T-cell (primary cell): ENCODE data around the gene SPAG9. TPM values are rescaled to one million over a fixed set of nuclear protein-coding genes. Genes with fewer than 3 reads are reported as not detected.

Experiments
- ATAC-seq, 4 experiments: fragments of 200-7000 bp in 3 of 4; fragments of 150-1000 bp in 1 of 4; cut with Tn5 transposase; replicated peaks in 1 of 4; 1 replicate in 3 of 4; 2 replicates in 1 of 4; pipeline ENCODE4 v1.10.0; 2021; ENCODE audit warnings: moderate library complexity in 3 of 4, mild to moderate bottlenecking in 2 of 4, moderate number of reproducible peaks in 1 of 4
- CTCF ChIA-PET, 2 donors: fragments of 300-600 bp; sonication (Branson Sonifier 250); formaldehyde crosslinking; loops; one replicate each; lab custom pipeline; 2022; ENCODE audit warnings: antibody characterized with exemption in 2 of 2; lab: Charles Lee
- POLR2A ChIA-PET, 2 donors: fragments of 300-600 bp; sonication (Branson Sonifier 250); formaldehyde crosslinking; loops; one replicate each; lab custom pipeline; 2022; ENCODE audit warnings: antibody characterized with exemption in 2 of 2; lab: Charles Lee
- DNase-seq, 35 experiments: peaks; one replicate each; pipeline versions ENCODE4 v3.0.0 to v3.0.0-alpha.2; 2013 to 2023
- H3K27ac ChIP-seq: one replicate; pipeline ENCODE4 v1.5.1; 2013; ENCODE audit warnings: low read length
- H3K27me3 ChIP-seq, 2 experiments: replicated peaks in 1 of 2; 1 replicate in 1 of 2; 2 replicates in 1 of 2; pipeline versions ENCODE4 v1.6.1 to v1.7.0; 2013; ENCODE audit warnings: low read length in 1 of 2, mixed read lengths in 1 of 2; ENCODE audit not compliant: control insufficient read depth in 2 of 2, insufficient read depth in 2 of 2; ENCODE audit errors: extremely low read depth in 1 of 2
- H3K36me3 ChIP-seq, 2 donors: 1 replicate in 1 of 2; 2 replicates in 1 of 2; pipeline versions ENCODE4 v1.6.1 to v1.7.0; 2013; ENCODE audit warnings: low read length in 1 of 2; ENCODE audit not compliant: control insufficient read depth in 2 of 2, insufficient read depth in 1 of 2; ENCODE audit errors: extremely low read depth in 1 of 2
- H3K4me1 ChIP-seq, 2 experiments: 1 replicate in 1 of 2; 2 replicates in 1 of 2; pipeline versions ENCODE4 v1.6.1 to v1.7.0; 2013; ENCODE audit warnings: low read length in 2 of 2, mixed read lengths in 1 of 2; ENCODE audit not compliant: insufficient read depth in 2 of 2, control insufficient read depth in 1 of 2; ENCODE audit errors: extremely low read depth in 1 of 2
- H3K4me3 ChIP-seq, 2 donors: 1 replicate in 1 of 2; 2 replicates in 1 of 2; pipeline versions ENCODE4 v1.5.1 to v1.7.0; 2013; ENCODE audit warnings: mild to moderate bottlenecking in 2 of 2, low read length in 1 of 2, moderate library complexity in 1 of 2; ENCODE audit not compliant: control insufficient read depth in 1 of 2; ENCODE audit errors: extremely low read depth in 1 of 2
- H3K9me3 ChIP-seq: 2 replicates; pipeline ENCODE4 v1.7.0; 2013
- H3K27ac Mint-ChIP-seq, 2 donors: one replicate each; pipeline ENCODE4 v1.8.0; 2020 to 2021; ENCODE audit warnings: mild to moderate bottlenecking in 2 of 2, mixed read lengths in 2 of 2
- H3K27me3 Mint-ChIP-seq, 2 donors: one replicate each; pipeline ENCODE4 v1.8.0; 2021 to 2022; ENCODE audit warnings: mixed read lengths in 2 of 2
- H3K36me3 Mint-ChIP-seq: one replicate; pipeline ENCODE4 v1.8.0; 2021; ENCODE audit warnings: mixed read lengths
- H3K4me1 Mint-ChIP-seq, 3 donors: one replicate each; pipeline ENCODE4 v1.8.0; 2020 to 2022; ENCODE audit warnings: mixed read lengths in 3 of 3, mild to moderate bottlenecking in 1 of 3
- H3K4me3 Mint-ChIP-seq, 3 donors: one replicate each; pipeline ENCODE4 v1.8.0; 2020 to 2022; ENCODE audit warnings: mild to moderate bottlenecking in 3 of 3, mixed read lengths in 3 of 3, moderate library complexity in 3 of 3
- H3K9me3 Mint-ChIP-seq, 3 donors: one replicate each; pipeline ENCODE4 v1.8.0; 2020 to 2022; ENCODE audit warnings: mixed read lengths in 3 of 3
- WGBS: methylation state at CpG from one replicate; pipeline ENCODE4 v1.1.5; 2013; ENCODE audit warnings: missing lambda C conversion rate; ENCODE audit not compliant: insufficient coverage; 5-methylcytosine and 5-hydroxymethylcytosine counted together
- total RNA-seq, 35 experiments: library from RNA in 6 of 35; stranded (reverse) in 6 of 35; fragments of 120-200 nt in 1 of 35; gene quantifications; one replicate each; pipeline versions ENCODE4 v1.2.1 to v1.2.4 and lab custom pipeline; 2013 to 2026

Gene SPAG9
- total RNA-seq, 5 donors from 2014 or later (not counting 1 experiment from before 2014, with no cell fraction given): 48.9 to 61.8 (median 51.9) TPM

DNA sequence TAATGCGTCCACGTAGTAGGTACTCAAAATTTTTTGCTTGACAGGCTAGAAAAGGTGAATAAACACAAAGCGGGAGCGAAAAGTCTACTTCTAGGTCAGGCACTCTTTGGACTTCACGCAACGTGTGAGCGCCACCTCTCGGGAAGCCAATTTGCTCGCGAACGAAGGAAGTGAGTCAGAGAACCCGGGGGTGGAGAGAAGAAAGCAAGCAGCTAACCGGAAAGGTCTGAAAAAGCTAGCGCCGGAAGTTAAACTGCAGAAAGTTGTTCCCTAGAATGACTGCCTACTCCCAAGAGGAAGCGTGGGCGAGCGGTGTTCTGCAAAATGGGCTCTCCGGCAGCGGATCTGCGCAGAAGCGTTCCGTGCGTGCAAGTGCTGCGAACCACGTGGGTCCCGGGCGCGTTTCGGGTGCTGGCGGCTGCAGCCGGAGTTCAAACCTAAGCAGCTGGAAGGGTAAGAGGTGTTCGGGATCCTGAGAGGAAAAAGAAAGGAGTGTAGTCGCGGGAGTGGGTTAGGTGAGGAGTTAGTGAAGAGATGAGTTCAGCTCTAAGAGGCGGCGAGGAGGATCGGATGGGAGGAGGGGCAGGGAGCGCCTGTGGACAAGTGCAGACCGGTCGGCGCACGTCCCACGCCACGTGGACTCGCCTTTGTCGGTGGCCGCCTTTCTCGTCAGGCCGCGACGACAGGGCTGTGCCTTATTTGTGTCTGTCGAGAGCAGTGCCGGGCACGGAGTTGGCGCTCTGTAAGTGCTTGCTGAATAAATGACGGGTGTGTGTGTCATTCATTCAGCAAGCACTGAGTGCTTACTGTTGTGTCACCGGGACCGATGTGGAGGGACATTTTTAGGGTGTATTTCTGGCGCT lies 32.8 kb upstream of the SPAG9 start, which contains the start of gene NME1:
Gene NME1 (plus strand): TSS at position 350 of the 863 bp plus-strand sequence. CDS start 2,096 bp downstream, outside the sequence.
- peak; percentile 90 to 99 (median 95) for DNase-seq
- CTCF ChIA-PET: interaction anchor here (0.5 to 1.6 kb wide), 16 partner anchors 11 to 301 kb away, joined by 3 to 61 read pairs (median 4); partner anchors contain the start of genes NME2 (in 1 of the 2) and SPAG9 (in 1 of the 2)

GRCh38 chr17:51152766-51153209 lies 32.1 kb upstream of the SPAG9 start:
- H3K36me3 Mint-ChIP-seq: peaks cover 6% of the 10 kb centered on the region
- H3K27me3 ChIP-seq: no peaks in the 10 kb centered on the region
- H3K27me3 Mint-ChIP-seq: no peaks in the 10 kb centered on the region
- ChIA-PET CTCF (interaction anchor here (0.7 to 1.6 kb wide), 11 partner anchors 11 to 301 kb away, joined by 3 to 61 read pairs (median 7); partner anchors contain the start of genes NME2 (in 1 of the 2) and SPAG9 (in 1 of the 2)), POLR2A (interaction anchor here (0.5 to 1.1 kb wide), 6 partner anchors 32 to 371 kb away, joined by 3 to 7 read pairs (median 4); partner anchors contain the start of gene SPAG9 (in 1 of the 2))
- no peaks in the 10 kb centered on the region for H3K9me3 Mint-ChIP-seq
- peaks cover 11 to 21% of the 10 kb centered on the region in 2 experiments for H3K4me1 ChIP-seq
- H3K36me3 ChIP-seq: peaks cover 0 to 8% of the 10 kb centered on the region in 2 donors
- H3K9me3 ChIP-seq: no peaks in the 10 kb centered on the region
- 35% methylated on average over 3 of the region's 8 CpGs for WGBS
- no peak for DNase-seq
- H3K4me3 ChIP-seq: peak overlapping the region in 1 of 2 donors; percentile 16
- ATAC-seq: no peak
- H3K27ac Mint-ChIP-seq: no peak overlapping the region
- no peak overlapping the region for H3K4me3 Mint-ChIP-seq
- peaks cover 5 to 7% (median 5%) of the 10 kb centered on the region in 3 donors for H3K4me1 Mint-ChIP-seq
- H3K27ac ChIP-seq: peak overlapping the region; percentile 82

More for the DNA sequence above, 32.8 kb upstream of the SPAG9 start, which contains the start of gene NME1:
- H3K36me3 Mint-ChIP-seq: peaks cover 6% of the 10 kb centered on the region
- Histone ChIP-seq H3K4me1 (peaks cover 11 to 21% of the 10 kb centered on the region in 2 experiments), H3K4me3 (peak within 1 kb of the TSS; percentile 87 to 90), H3K27me3 (no peaks in the 10 kb centered on the region), H3K9me3 (no peaks in the 10 kb centered on the region), H3K36me3 (peaks cover 0 to 9% of the 10 kb centered on the region in 2 donors), H3K27ac (peak within 1 kb of the TSS; percentile 82)
- H3K4me1 Mint-ChIP-seq: peaks cover 5 to 7% (median 5%) of the 10 kb centered on the region in 3 donors
- no peaks in the 10 kb centered on the region for H3K9me3 Mint-ChIP-seq
- WGBS: under 1% methylated on average over 60 of the region's 60 CpGs
- no peak within 1 kb of the TSS for H3K4me3 Mint-ChIP-seq
- no peak within 1 kb of the TSS for H3K27ac Mint-ChIP-seq
- POLR2A ChIA-PET: interaction anchor here (0.5 to 1.1 kb wide), 6 partner anchors 23 to 209 kb away, joined by 3 to 6 read pairs (median 4); partner anchors contain the start of gene SPAG9 (in 1 of the 2)
- no peaks in the 10 kb centered on the region for H3K27me3 Mint-ChIP-seq
- peak; percentile 93 to 96 (median 96) for ATAC-seq

- no peak for ATAC-seq
- H3K4me1 Mint-ChIP-seq: peaks cover 4 to 5% (median 5%) of the 10 kb centered on the region in 3 donors
- WGBS: no CpG with 5 or more reads among the region's 5 CpGs
Measured at GRCh38 chr17:51150932-51151331, 30.3 kb upstream of the SPAG9 start.

GRCh38 chr17:51149163-51149562 lies 28.5 kb upstream of the SPAG9 start:
- Mint-ChIP-seq H3K27me3 (no peaks in the 10 kb centered on the region), H3K36me3 (no peaks in the 10 kb centered on the region), H3K4me3 (no peak overlapping the region), H3K4me1 (no peaks in the 10 kb centered on the region), H3K27ac (no peak overlapping the region), H3K9me3 (no peaks in the 10 kb centered on the region)
- ChIA-PET POLR2A (no interaction called here), CTCF (interaction anchor here in 1 of 2 donors (0.7 kb wide), 1 partner anchor 148 kb away, joined by 3 read pairs; no protein-coding TSS in a partner anchor)
- Histone ChIP-seq H3K4me1 (peaks cover 5 to 11% of the 10 kb centered on the region in 2 experiments), H3K27me3 (no peaks in the 10 kb centered on the region), H3K9me3 (no peaks in the 10 kb centered on the region), H3K4me3 (no peak overlapping the region), H3K36me3 (no peaks in the 10 kb centered on the region), H3K27ac (no peak overlapping the region)
- WGBS: no CpG with 5 or more reads among the region's 2 CpGs
- DNase-seq (no peak), ATAC-seq (no peak)

More at GRCh38 chr17:51150932-51151331, 30.3 kb upstream of the SPAG9 start:
- no peaks in the 10 kb centered on the region for H3K9me3 Mint-ChIP-seq
- no peaks in the 10 kb centered on the region for H3K27me3 Mint-ChIP-seq
- H3K4me3 Mint-ChIP-seq: no peak overlapping the region
- H3K27ac Mint-ChIP-seq: no peak overlapping the region
- H3K4me1 ChIP-seq: peaks cover 11 to 21% of the 10 kb centered on the region in 2 experiments
- no peak overlapping the region for H3K27ac ChIP-seq
- no peaks in the 10 kb centered on the region for H3K36me3 Mint-ChIP-seq
- H3K4me3 ChIP-seq: no peak overlapping the region
- no peak for DNase-seq
- H3K36me3 ChIP-seq: no peaks in the 10 kb centered on the region
- ChIA-PET CTCF (interaction anchor here (0.6 to 1.0 kb wide), 5 partner anchors 146 to 150 kb away, joined by 3 to 10 read pairs (median 3); no protein-coding TSS in a partner anchor), POLR2A (no interaction called here)
- no peaks in the 10 kb centered on the region for H3K9me3 ChIP-seq
- H3K27me3 ChIP-seq: no peaks in the 10 kb centered on the region

GRCh38 chr17:51147650-51148049 lies 27.0 kb upstream of the SPAG9 start:
- H3K27ac Mint-ChIP-seq: no peak overlapping the region
- H3K4me1 Mint-ChIP-seq: no peaks in the 10 kb centered on the region
- no peaks in the 10 kb centered on the region for H3K9me3 ChIP-seq
- H3K27me3 ChIP-seq: no peaks in the 10 kb centered on the region
- POLR2A ChIA-PET: no interaction called here
- H3K4me1 ChIP-seq: peaks cover 1 to 2% of the 10 kb centered on the region in 2 experiments
- no peaks in the 10 kb centered on the region for H3K9me3 Mint-ChIP-seq
- ATAC-seq (no peak), DNase-seq (no peak)
- WGBS: 0% methylated on average over 1 of the region's 4 CpGs
- H3K36me3 Mint-ChIP-seq: no peaks in the 10 kb centered on the region
- CTCF ChIA-PET: interaction anchor here in 1 of 2 donors (0.9 kb wide), 1 partner anchor 9 kb away, joined by 3 read pairs; no protein-coding TSS in a partner anchor
- H3K4me3 Mint-ChIP-seq: no peak overlapping the region
- H3K36me3 ChIP-seq: no peaks in the 10 kb centered on the region
- H3K4me3 ChIP-seq: no peak overlapping the region
- no peak overlapping the region for H3K27ac ChIP-seq
- no peaks in the 10 kb centered on the region for H3K27me3 Mint-ChIP-seq
